Measurements from ENCODE around the gene CARD6.

- TF ChIP-seq CTCF (IDR thresholded peaks at IDR 0.05; ENCODE audit: insufficient read depth, low read depth, low read length), result no peak
- TF ChIP-seq EZH2 (IDR thresholded peaks at IDR 0.05; ENCODE audit: insufficient read depth, low read length), result no peak
Observed at GRCh38 chr5:40882291-40882690, 41.1 kb downstream of the CARD6 start.
